ENCODE data around the gene EYS. TPM values are rescaled to one million over a fixed set of nuclear protein-coding genes. Genes with fewer than 3 reads are reported as not detected.

Gene EYS
- total RNA-seq, 1 experiment from 2014 or later: not detected

DNA sequence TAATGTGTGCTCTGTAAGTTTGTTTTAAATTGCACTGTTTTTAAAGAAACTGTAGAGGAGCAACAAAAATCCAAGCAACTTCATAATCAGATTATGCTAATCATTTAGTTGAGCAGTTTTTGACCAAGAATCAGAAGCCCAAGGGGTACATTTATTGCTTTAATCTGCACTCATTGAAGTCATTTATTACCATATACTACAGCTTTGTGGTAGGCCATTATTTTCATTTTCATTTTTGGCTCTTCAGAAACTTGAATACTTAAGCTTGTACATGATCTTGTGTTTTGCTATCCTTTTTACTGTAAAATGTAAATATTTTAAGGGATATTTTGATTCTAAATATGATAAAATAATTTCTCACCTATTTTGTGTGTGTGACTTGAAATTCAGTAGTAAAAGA, 1992.9 kb downstream of the EYS start:
- H3K79me2 ChIP-seq (ENCODE audit: insufficient read depth, low read length): no peaks in the 10 kb centered on the region
- H3K4me1 ChIP-seq (ENCODE audit: insufficient read depth, low read length): no peaks in the 10 kb centered on the region
- no peak overlapping the region for H2BK120ac ChIP-seq (ENCODE audit: low read depth, low read length, poor library complexity, severe bottlenecking)
- no peak overlapping the region for H3K9ac ChIP-seq (ENCODE audit: extremely low read depth, insufficient read length, low read length)
- H3K79me1 ChIP-seq (ENCODE audit: insufficient read depth, low read depth, low read length, poor library complexity, severe bottlenecking): no peaks in the 10 kb centered on the region
- no peak overlapping the region for H2AFZ ChIP-seq (ENCODE audit: low read length)
- no peak overlapping the region for H3K27ac ChIP-seq (ENCODE audit: insufficient read length, low read depth, low read length)
- no peak overlapping the region for H2BK15ac ChIP-seq (ENCODE audit: low read depth, low read length)
- no peak overlapping the region for H3K56ac ChIP-seq (ENCODE audit: insufficient read length, low read depth, low read length)
- H3T11ph ChIP-seq (ENCODE audit: low read length): no peak overlapping the region
- no peak overlapping the region for H4K5ac ChIP-seq (ENCODE audit: insufficient read length, low read depth, low read length)
- H4K8ac ChIP-seq (replicated peaks; ENCODE audit: insufficient read length, low read depth, low read length): no peak overlapping the region
- no peak overlapping the region for H3K18ac ChIP-seq (ENCODE audit: insufficient read length, low read depth, low read length)
- Mint-ChIP-seq H3K36me3 (ENCODE audit: insufficient read depth in 1 of 3, low read depth in 3 of 3) (peaks cover 26 to 40% (median 40%) of the 10 kb centered on the region in 3 experiments; a peak in 6 of 7 replicates), H3K9me3 (no peaks in the 10 kb centered on the region), H3K4me1 (no peaks in the 10 kb centered on the region), H3K27me3 (ENCODE audit: low read depth) (no peaks in the 10 kb centered on the region), H3K4me3 (no peak overlapping the region), H3K27ac (no peak overlapping the region)
- no peak overlapping the region for H3K14ac ChIP-seq (ENCODE audit: insufficient read depth, low read length)
- H2AK5ac ChIP-seq (ENCODE audit: insufficient read length, low read length): no peak overlapping the region
- H2BK20ac ChIP-seq (ENCODE audit: low read depth, low read length, poor library complexity, severe bottlenecking): no peak overlapping the region
- no peak overlapping the region for H3K23ac ChIP-seq (ENCODE audit: insufficient read length, low read depth, low read length)
- no peaks in the 10 kb centered on the region for H3K23me2 ChIP-seq (ENCODE audit: insufficient read length, low read depth, low read length, poor library complexity, severe bottlenecking)
- no peak overlapping the region for H2BK12ac ChIP-seq (ENCODE audit: insufficient read length, low read depth, low read length)
- H3K27me3 ChIP-seq (ENCODE audit: insufficient read depth, low read length): no peaks in the 10 kb centered on the region
- H3K9me3 ChIP-seq (ENCODE audit: control insufficient read depth, low read depth, low read length): no peaks in the 10 kb centered on the region
- H4K20me1 ChIP-seq (ENCODE audit: control insufficient read depth, insufficient read depth, insufficient read length): no peaks in the 10 kb centered on the region
- H4K91ac ChIP-seq (ENCODE audit: insufficient read length, low read depth, low read length): no peak overlapping the region
- DNase-seq: no peak
- no peak overlapping the region for H3K4me2 ChIP-seq (ENCODE audit: insufficient read depth, insufficient read length, low read length)
- no peak overlapping the region for H3K4ac ChIP-seq (ENCODE audit: low read depth, low read length)
- TF ChIP-seq, protein P1, sequence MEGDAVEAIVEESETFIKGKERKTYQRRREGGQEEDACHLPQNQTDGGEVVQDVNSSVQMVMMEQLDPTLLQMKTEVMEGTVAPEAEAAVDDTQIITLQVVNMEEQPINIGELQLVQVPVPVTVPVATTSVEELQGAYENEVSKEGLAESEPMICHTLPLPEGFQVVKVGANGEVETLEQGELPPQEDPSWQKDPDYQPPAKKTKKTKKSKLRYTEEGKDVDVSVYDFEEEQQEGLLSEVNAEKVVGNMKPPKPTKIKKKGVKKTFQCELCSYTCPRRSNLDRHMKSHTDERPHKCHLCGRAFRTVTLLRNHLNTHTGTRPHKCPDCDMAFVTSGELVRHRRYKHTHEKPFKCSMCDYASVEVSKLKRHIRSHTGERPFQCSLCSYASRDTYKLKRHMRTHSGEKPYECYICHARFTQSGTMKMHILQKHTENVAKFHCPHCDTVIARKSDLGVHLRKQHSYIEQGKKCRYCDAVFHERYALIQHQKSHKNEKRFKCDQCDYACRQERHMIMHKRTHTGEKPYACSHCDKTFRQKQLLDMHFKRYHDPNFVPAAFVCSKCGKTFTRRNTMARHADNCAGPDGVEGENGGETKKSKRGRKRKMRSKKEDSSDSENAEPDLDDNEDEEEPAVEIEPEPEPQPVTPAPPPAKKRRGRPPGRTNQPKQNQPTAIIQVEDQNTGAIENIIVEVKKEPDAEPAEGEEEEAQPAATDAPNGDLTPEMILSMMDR (conservative IDR thresholded peaks at IDR 0.05): no peak
- H2BK5ac ChIP-seq (ENCODE audit: insufficient read length, low read length): no peak overlapping the region
